AG09309 (cell line): ENCODE data around the gene MTCL1.

Experiments used
- DNase-seq: peaks from one replicate; pipeline ENCODE4 v3.0.0-alpha.2; 2010; ENCODE audit warnings: low read depth
- H3K4me3 ChIP-seq: 2 replicates; pipeline ENCODE4 v1.5.1; 2011; ENCODE audit warnings: mild to moderate bottlenecking, low read depth, low read length, moderate library complexity; ENCODE audit not compliant: control insufficient read depth
- CTCF ChIP-seq: IDR thresholded peaks from 2 replicates; pipeline ENCODE4 v1.5.1; 2011; ENCODE audit warnings: mild to moderate bottlenecking, low read depth, low read length, inconsistent platforms; ENCODE audit not compliant: insufficient read depth, control insufficient read depth; ENCODE audit errors: missing control alignments

Gene MTCL1

GRCh38 chr18:8703781-8704301 lies 1.5 kb upstream of the MTCL1 start:
- no peak for TF ChIP-seq CTCF
- no peak overlapping the region for H3K4me3 ChIP-seq
- DNase-seq = no peak

GRCh38 chr18:8704361-8705237 lies 757 bp upstream of the MTCL1 start:
- peak; percentile 62 for DNase-seq
- no peak for TF ChIP-seq CTCF
- H3K4me3 ChIP-seq = peak overlapping the region; percentile 38

GRCh38 chr18:8705961-8706790 lies 820 bp downstream of the MTCL1 start:
- DNase-seq = no peak
- H3K4me3 ChIP-seq = peak overlapping the region; percentile 73

GRCh38 chr18:8706791-8707555 lies 1.6 kb downstream of the MTCL1 start:
- H3K4me3 ChIP-seq = peak overlapping the region; percentile 73
- peak; percentile 38 for TF ChIP-seq CTCF
- no peak for DNase-seq

More at GRCh38 chr18:8705961-8706790, 820 bp downstream of the MTCL1 start:
- TF ChIP-seq CTCF = no peak

- H3K4me3 ChIP-seq = peak overlapping the region; percentile 73
- TF ChIP-seq CTCF = no peak
- peak; percentile 39 for DNase-seq
Observed at GRCh38 chr18:8707556-8708300, 2.4 kb downstream of the MTCL1 start.

DNA sequence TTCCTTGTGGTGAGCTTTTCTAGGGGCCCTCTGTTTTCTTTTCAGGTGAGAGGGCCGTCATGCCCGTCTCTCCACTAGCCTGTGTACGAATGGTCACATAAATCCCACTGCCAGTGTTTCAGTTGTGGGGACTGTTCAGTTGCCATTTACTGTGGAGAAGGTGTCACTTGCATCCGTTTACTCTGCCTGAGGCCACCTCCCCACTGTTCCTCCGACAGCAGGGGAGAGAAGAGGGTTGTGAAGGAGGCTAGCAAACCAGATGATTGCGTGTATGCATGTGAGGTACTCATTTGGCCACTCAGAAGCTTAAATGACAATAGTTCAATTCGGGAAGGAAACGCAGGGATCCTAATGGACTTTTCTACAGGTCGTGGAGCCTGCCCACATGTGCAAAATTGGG lies 3.3 kb downstream of the MTCL1 start:
- no peak for DNase-seq
- TF ChIP-seq CTCF = no peak
- no peak overlapping the region for H3K4me3 ChIP-seq
